OCI-LY1 (cell line): ENCODE results near the gene CELSR1.

ENCODE experiments used
- CTCF ChIP-seq: fragments of 200-600 bp; sonication (generic), shearing (Covaris generic); IDR thresholded peaks from 2 replicates; pipeline ENCODE4 v1.5.1; 2017; ENCODE audit warnings: mild to moderate bottlenecking, antibody characterized with exemption, low read length, moderate library complexity, mixed read lengths
- EZH2 ChIP-seq: fragments of 200-600 bp; sonication (generic), shearing (Covaris generic); IDR thresholded peaks from 2 replicates; pipeline ENCODE4 v1.8.0; 2017; ENCODE audit warnings: borderline replicate concordance, mixed run types, mild to moderate bottlenecking, antibody characterized with exemption, low read length, moderate library complexity, mixed read lengths

GRCh38 chr22:46569848-46570695 is 32.7 kb upstream of the CELSR1 start:
- no peak for TF ChIP-seq CTCF
- TF ChIP-seq EZH2: no peak
